LNCAP (cell line): ENCODE data around the gene ELMOD3.

Source experiments
- CTCF ChIP-seq: fragments of 450-650 bp; IDR thresholded peaks from 2 replicates; pipeline ENCODE4 v1.5.1; 2017; ENCODE audit warnings: mild to moderate bottlenecking

ELMOD3 gene

GRCh38 chr2:85435220-85435958, 80.8 kb downstream of the ELMOD3 start:
- no peak for TF ChIP-seq CTCF

- TF ChIP-seq CTCF = no peak
Measured at GRCh38 chr2:85435981-85436835, 81.6 kb downstream of the ELMOD3 start.

GRCh38 chr2:85436836-85437487, 82.4 kb downstream of the ELMOD3 start:
- no peak for TF ChIP-seq CTCF

GRCh38 chr2:85437488-85438200, 83.1 kb downstream of the ELMOD3 start:
- no peak for TF ChIP-seq CTCF

GRCh38 chr2:85438201-85439024, 83.8 kb downstream of the ELMOD3 start:
- no peak for TF ChIP-seq CTCF

GRCh38 chr2:85439025-85439472, 84.5 kb downstream of the ELMOD3 start:
- TF ChIP-seq CTCF = no peak
